Chondrocyte (in vitro differentiated cells): Measurements from ENCODE around the gene CCL11. TPM values are rescaled to one million over a fixed set of nuclear protein-coding genes. Genes with fewer than 3 reads are reported as not detected.
"Not testable (repeated sequence)": the region's sequence is repeated elsewhere in the genome, so short reads cannot be mapped to it uniquely, and the experiment has no call there.

Experiments used
- DNase-seq: peaks from one replicate; pipeline ENCODE4 v3.0.0; 2021; ENCODE audit warnings: mixed read lengths, low spot score
- H3K27ac Mint-ChIP-seq: one replicate; pipeline ENCODE4 v1.8.0; 2021; ENCODE audit warnings: mild to moderate bottlenecking, moderate library complexity, mixed read lengths; ENCODE audit not compliant: unreplicated experiment
- H3K27me3 Mint-ChIP-seq: 2 replicates; pipeline ENCODE4 v1.8.0; 2021; ENCODE audit warnings: low read depth, mixed read lengths
- H3K36me3 Mint-ChIP-seq: 2 replicates; pipeline ENCODE4 v1.8.0; 2021; ENCODE audit warnings: low read depth, mixed read lengths
- H3K4me1 Mint-ChIP-seq: 2 replicates; pipeline ENCODE4 v1.8.0; 2021; ENCODE audit warnings: low read depth, mild to moderate bottlenecking, mixed read lengths
- H3K4me3 Mint-ChIP-seq: one replicate; pipeline ENCODE4 v1.8.0; 2021; ENCODE audit warnings: mild to moderate bottlenecking, moderate library complexity, mixed read lengths; ENCODE audit not compliant: unreplicated experiment
- H3K9me3 Mint-ChIP-seq: 2 replicates; pipeline ENCODE4 v1.8.0; 2021; ENCODE audit warnings: low read depth, mixed read lengths
- CTCF ChIP-seq: fragments of 200-600 bp; sonication (generic); IDR thresholded peaks from 2 replicates; pipeline ENCODE4 v1.5.0; 2021; ENCODE audit warnings: antibody characterized with exemption, mild to moderate bottlenecking, moderate library complexity
- total RNA-seq: library from RNA; stranded (reverse); gene quantifications from 3 replicates; pipeline ENCODE4 v1.2.1, GENCODE V29; 2021

The CCL11 gene
- total RNA-seq, 1 donor from 2014 or later = not detected

GRCh38 chr17:34321964-34322363 lies 36.4 kb downstream of the CCL11 start:
- no peak for DNase-seq
- Mint-ChIP-seq H3K9me3 (peaks cover 20% of the 10 kb centered on the region), H3K27ac (no peak overlapping the region), H3K4me1 (no peaks in the 10 kb centered on the region), H3K4me3 (no peak overlapping the region), H3K27me3 (peaks cover 6% of the 10 kb centered on the region), H3K36me3 (peaks cover 6% of the 10 kb centered on the region)
- no peak for TF ChIP-seq CTCF

GRCh38 chr17:34327580-34327979 lies 42.0 kb downstream of the CCL11 start:
- peaks cover 20% of the 10 kb centered on the region for H3K9me3 Mint-ChIP-seq
- H3K4me3 Mint-ChIP-seq, DNase-seq, H3K4me1 Mint-ChIP-seq, H3K27ac Mint-ChIP-seq, H3K36me3 Mint-ChIP-seq: not testable (repeated sequence)
- peaks cover 10% of the 10 kb centered on the region for H3K27me3 Mint-ChIP-seq

GRCh38 chr17:34337701-34338100 lies 52.2 kb downstream of the CCL11 start:
- Mint-ChIP-seq H3K4me1 (no peaks in the 10 kb centered on the region), H3K27me3 (peaks cover 3% of the 10 kb centered on the region), H3K27ac (no peak overlapping the region), H3K4me3 (no peak overlapping the region), H3K36me3 (no peaks in the 10 kb centered on the region), H3K9me3 (no peaks in the 10 kb centered on the region)
- no peak for DNase-seq
- no peak for TF ChIP-seq CTCF

Other genes with a start within 250 kb of the CCL11 start
- gene CCL2, start 30.5 kb upstream of the CCL11 start, total RNA-seq = 15.4 to 42.1 TPM (median 36.6 TPM) in 3 replicates
- gene CCL7, start 15.5 kb upstream of the CCL11 start, total RNA-seq = not detected in 3 replicates
- gene CCL8, start 33.7 kb downstream of the CCL11 start, total RNA-seq = not detected in 3 replicates
- gene CCL13, start 70.7 kb downstream of the CCL11 start, total RNA-seq = not detected in 3 replicates
- not detected in 3 replicates for gene CCL1, start 77.5 kb downstream of the CCL11 start, total RNA-seq